ENCODE results near the gene HES5. TPM values are rescaled to one million over a fixed set of nuclear protein-coding genes. Genes with fewer than 3 reads are reported as not detected.

The HES5 gene
- polyA plus RNA-seq, 1 donor (not counting 4 experiments of a cell fraction or from before 2014, with no cell fraction given), result 0.33 TPM

DNA sequence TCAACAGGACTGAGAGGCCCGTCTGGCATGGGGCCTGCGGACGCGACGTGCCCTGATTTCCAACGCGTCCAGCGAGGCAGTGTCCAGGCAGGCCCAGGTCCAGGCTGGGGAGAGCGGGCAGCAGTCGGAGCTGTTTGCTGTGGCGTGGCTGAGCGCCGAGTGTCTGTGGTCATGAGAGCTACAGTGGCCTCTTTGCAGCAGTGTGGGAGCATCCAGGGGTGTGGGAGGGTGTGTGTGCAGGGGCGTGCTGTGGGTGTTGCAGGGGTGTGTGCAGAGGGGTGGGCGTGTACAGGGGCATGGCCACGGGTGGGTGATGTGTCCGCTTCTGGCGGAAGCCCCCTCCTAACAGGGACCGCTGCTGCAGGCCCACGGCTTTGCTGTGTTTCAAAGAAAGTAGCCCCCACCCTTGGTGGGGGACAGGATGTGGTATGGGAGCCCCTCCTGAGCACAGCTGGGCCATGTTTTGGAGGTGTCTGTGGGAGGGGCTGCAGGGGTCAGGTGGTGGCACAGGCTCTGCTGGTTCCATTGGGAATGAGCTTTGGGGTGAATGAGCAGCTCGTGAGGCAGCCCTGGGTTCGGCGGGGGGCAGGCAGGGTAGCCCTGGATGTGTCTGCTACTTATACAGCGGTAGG lies 36.3 kb downstream of the HES5 start:
- Histone ChIP-seq H3K4me2 (ENCODE audit: control insufficient read depth, extremely low read depth, insufficient read depth, low read depth, low read length) (peak overlapping the region; percentile 16), H3K4me3 (ENCODE audit: control insufficient read depth in 2 of 3, extremely low read depth in 1 of 3, insufficient read depth in 2 of 3, low read depth in 1 of 3, low read length in 3 of 3) (no peak overlapping the region)
- dilution Hi-C loops (cut with MboI; ENCODE audit: extremely low pct_ligation_motif_present, low sequenced_read_pairs), result no loop called here

DNA sequence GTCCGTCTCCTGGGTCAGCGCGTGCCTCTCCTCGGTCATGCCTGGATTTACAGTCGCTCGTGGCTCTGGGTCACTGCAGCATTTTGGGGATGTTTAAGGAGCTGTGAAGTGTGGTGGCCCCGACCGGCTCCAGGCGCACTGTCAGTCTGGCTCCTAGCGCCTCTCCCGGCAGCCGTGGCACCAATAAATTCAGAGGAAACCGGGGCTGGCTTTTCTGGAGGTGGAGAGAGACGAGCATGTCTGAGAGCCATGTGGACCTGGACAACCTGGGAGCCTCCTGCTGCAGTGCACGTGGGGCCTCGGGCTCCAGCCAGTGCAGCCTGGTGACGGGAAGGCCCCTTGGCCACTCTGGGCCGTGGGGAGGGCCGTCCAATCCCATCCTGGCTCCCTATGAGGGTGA lies 36.8 kb downstream of the HES5 start:
- H3K27me3 ChIP-seq (ENCODE audit: control insufficient read depth, extremely low read depth, insufficient read depth, low read length), result no peaks in the 10 kb centered on the region
- H3K27ac ChIP-seq (ENCODE audit: control insufficient read depth, insufficient read depth, low read length), result no peak overlapping the region
- H3K9me1 ChIP-seq (ENCODE audit: control insufficient read depth, extremely low read depth, insufficient read depth, low read length), result no peaks in the 10 kb centered on the region
- no peaks in the 10 kb centered on the region for H3K79me2 ChIP-seq (ENCODE audit: control insufficient read depth, insufficient read depth, low read length)
- no peak overlapping the region for H3K9ac ChIP-seq (ENCODE audit: control insufficient read depth, extremely low read depth, insufficient read depth, low read length)
- DNase-seq (ENCODE audit: low read depth, low spot score), result no peak
- H3K4me1 ChIP-seq (ENCODE audit: control insufficient read depth, extremely low read depth, insufficient read depth, low read length), result peaks cover 10% of the 10 kb centered on the region
- H2AFZ ChIP-seq (ENCODE audit: control insufficient read depth, low read length), result no peak overlapping the region
- H3K9me3 ChIP-seq (ENCODE audit: control insufficient read depth, low read depth, low read length), result no peaks in the 10 kb centered on the region
- no peak overlapping the region for H3K4me2 ChIP-seq (ENCODE audit: control insufficient read depth, extremely low read depth, insufficient read depth, low read depth, low read length)
- H3K4me3 ChIP-seq (ENCODE audit: control insufficient read depth in 2 of 3, extremely low read depth in 1 of 3, insufficient read depth in 2 of 3, low read depth in 1 of 3, low read length in 3 of 3), result no peak overlapping the region
- peaks cover 7% of the 10 kb centered on the region for H4K20me1 ChIP-seq (ENCODE audit: control insufficient read depth, extremely low read depth, insufficient read depth, low read length)
- dilution Hi-C loops (cut with MboI; ENCODE audit: extremely low pct_ligation_motif_present, low sequenced_read_pairs), result no loop called here
- peaks cover 26 to 31% of the 10 kb centered on the region in 2 experiments for H3K36me3 ChIP-seq (ENCODE audit: control insufficient read depth in 2 of 2, extremely low read depth in 1 of 2, insufficient read depth in 2 of 2, low read length in 2 of 2)
- FAIRE-seq, result no peak
- TF ChIP-seq, protein P1, sequence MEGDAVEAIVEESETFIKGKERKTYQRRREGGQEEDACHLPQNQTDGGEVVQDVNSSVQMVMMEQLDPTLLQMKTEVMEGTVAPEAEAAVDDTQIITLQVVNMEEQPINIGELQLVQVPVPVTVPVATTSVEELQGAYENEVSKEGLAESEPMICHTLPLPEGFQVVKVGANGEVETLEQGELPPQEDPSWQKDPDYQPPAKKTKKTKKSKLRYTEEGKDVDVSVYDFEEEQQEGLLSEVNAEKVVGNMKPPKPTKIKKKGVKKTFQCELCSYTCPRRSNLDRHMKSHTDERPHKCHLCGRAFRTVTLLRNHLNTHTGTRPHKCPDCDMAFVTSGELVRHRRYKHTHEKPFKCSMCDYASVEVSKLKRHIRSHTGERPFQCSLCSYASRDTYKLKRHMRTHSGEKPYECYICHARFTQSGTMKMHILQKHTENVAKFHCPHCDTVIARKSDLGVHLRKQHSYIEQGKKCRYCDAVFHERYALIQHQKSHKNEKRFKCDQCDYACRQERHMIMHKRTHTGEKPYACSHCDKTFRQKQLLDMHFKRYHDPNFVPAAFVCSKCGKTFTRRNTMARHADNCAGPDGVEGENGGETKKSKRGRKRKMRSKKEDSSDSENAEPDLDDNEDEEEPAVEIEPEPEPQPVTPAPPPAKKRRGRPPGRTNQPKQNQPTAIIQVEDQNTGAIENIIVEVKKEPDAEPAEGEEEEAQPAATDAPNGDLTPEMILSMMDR (optimal IDR thresholded peaks at IDR 0.05 in 1 of 3, IDR thresholded peaks at IDR 0.05 in 1 of 3, conservative IDR thresholded peaks at IDR 0.05 in 1 of 3; ENCODE audit: extremely low read depth in 1 of 3, insufficient read depth in 2 of 3, low read length in 3 of 3), result no peak
- no peak for TF ChIP-seq EZH2 (IDR thresholded peaks at IDR 0.05; ENCODE audit: low read length)

More for the DNA sequence above, 36.3 kb downstream of the HES5 start:
- H3K79me2 ChIP-seq (ENCODE audit: control insufficient read depth, insufficient read depth, low read length), result no peaks in the 10 kb centered on the region
- H3K27me3 ChIP-seq (ENCODE audit: control insufficient read depth, extremely low read depth, insufficient read depth, low read length), result no peaks in the 10 kb centered on the region
- TF ChIP-seq EZH2 (IDR thresholded peaks at IDR 0.05; ENCODE audit: low read length), result no peak
- TF ChIP-seq, protein P1 (optimal IDR thresholded peaks at IDR 0.05 in 1 of 3, IDR thresholded peaks at IDR 0.05 in 1 of 3, conservative IDR thresholded peaks at IDR 0.05 in 1 of 3; ENCODE audit: extremely low read depth in 1 of 3, insufficient read depth in 2 of 3, low read length in 3 of 3), result no peak
- peaks cover 10% of the 10 kb centered on the region for H3K4me1 ChIP-seq (ENCODE audit: control insufficient read depth, extremely low read depth, insufficient read depth, low read length)
- FAIRE-seq (no peak), DNase-seq (ENCODE audit: low read depth, low spot score) (no peak)
- H2AFZ ChIP-seq (ENCODE audit: control insufficient read depth, low read length), result no peak overlapping the region
- no peak overlapping the region for H3K9ac ChIP-seq (ENCODE audit: control insufficient read depth, extremely low read depth, insufficient read depth, low read length)
- H3K27ac ChIP-seq (ENCODE audit: control insufficient read depth, insufficient read depth, low read length), result no peak overlapping the region
- peaks cover 7% of the 10 kb centered on the region for H4K20me1 ChIP-seq (ENCODE audit: control insufficient read depth, extremely low read depth, insufficient read depth, low read length)
- no peaks in the 10 kb centered on the region for H3K9me1 ChIP-seq (ENCODE audit: control insufficient read depth, extremely low read depth, insufficient read depth, low read length)
- H3K9me3 ChIP-seq (ENCODE audit: control insufficient read depth, low read depth, low read length), result no peaks in the 10 kb centered on the region
- H3K36me3 ChIP-seq (ENCODE audit: control insufficient read depth in 2 of 2, extremely low read depth in 1 of 2, insufficient read depth in 2 of 2, low read length in 2 of 2), result peaks cover 20 to 31% of the 10 kb centered on the region in 2 experiments

All from keratinocyte (primary cell).